DMS153 (cell line): ENCODE data around the gene OR9A4.
"Not testable (repeated sequence)": the region's sequence is repeated elsewhere in the genome, so short reads cannot be mapped to it uniquely, and the experiment has no call there.

Experiments
- DNase-seq: peaks from one replicate; lab custom pipeline; 2025; lab: John Stamatoyannopoulos, UW

Gene OR9A4

GRCh38 chr7:141916099-141916498 is at the start of gene OR9A4:
TSS of gene OR9A4 (plus strand) at chr7:141916399. CDS start at chr7:141918876, 2,477 bp downstream.
- DNase-seq, result no peak

- no peak for DNase-seq
Observed at GRCh38 chr7:141866974-141867373, 49.2 kb upstream of the OR9A4 start.

GRCh38 chr7:141872931-141873330 is 43.3 kb upstream of the OR9A4 start:
- DNase-seq, result no peak

- DNase-seq, result no peak
Observed at GRCh38 chr7:141874787-141875186, 41.4 kb upstream of the OR9A4 start.

- DNase-seq, result no peak
Observed at GRCh38 chr7:141875453-141875852, 40.7 kb upstream of the OR9A4 start.

- no peak for DNase-seq
Observed at GRCh38 chr7:141876371-141876770, 39.8 kb upstream of the OR9A4 start.

GRCh38 chr7:141877365-141877764 is 38.8 kb upstream of the OR9A4 start:
- no peak for DNase-seq

GRCh38 chr7:141880960-141881359 is 35.2 kb upstream of the OR9A4 start:
- DNase-seq, result no peak

- no peak for DNase-seq
Observed at GRCh38 chr7:141884539-141885225, 31.5 kb upstream of the OR9A4 start.

GRCh38 chr7:141889321-141889720 is 26.9 kb upstream of the OR9A4 start:
- DNase-seq, result no peak

- no peak for DNase-seq
Observed at GRCh38 chr7:141891336-141891735, 24.9 kb upstream of the OR9A4 start.

- not testable (repeated sequence) for DNase-seq
Observed at GRCh38 chr7:141899366-141899765, 16.8 kb upstream of the OR9A4 start.

- no peak for DNase-seq
Observed at GRCh38 chr7:141906285-141906684, 9.9 kb upstream of the OR9A4 start.

GRCh38 chr7:141911391-141911790 is 4.8 kb upstream of the OR9A4 start:
- no peak for DNase-seq

- peak; percentile 24 for DNase-seq
Observed at GRCh38 chr7:141915565-141915964, 634 bp upstream of the OR9A4 start.

- DNase-seq, result no peak
Observed at GRCh38 chr7:141920281-141920680, 4.1 kb downstream of the OR9A4 start.

GRCh38 chr7:141928146-141928844 is 12.1 kb downstream of the OR9A4 start:
- no peak for DNase-seq

- DNase-seq, result no peak
Observed at GRCh38 chr7:141928845-141929195, 12.6 kb downstream of the OR9A4 start.

GRCh38 chr7:141930211-141930610 is 14.0 kb downstream of the OR9A4 start:
- DNase-seq, result no peak

- no peak for DNase-seq
Observed at GRCh38 chr7:141941075-141941474, 24.9 kb downstream of the OR9A4 start.

GRCh38 chr7:141943846-141944245 is 27.6 kb downstream of the OR9A4 start:
- DNase-seq, result no peak

GRCh38 chr7:141944811-141945210 is 28.6 kb downstream of the OR9A4 start:
- DNase-seq, result no peak

- no peak for DNase-seq
Observed at GRCh38 chr7:141945356-141945755, 29.2 kb downstream of the OR9A4 start.

- DNase-seq, result no peak
Observed at GRCh38 chr7:141946796-141947195, 30.6 kb downstream of the OR9A4 start, which contains the start of gene CLEC5A. TSS of gene CLEC5A (minus strand) at chr7:141946974. CDS start at chr7:141946292, 682 bp downstream.
